NCI-H1417 (cell line): ENCODE results near the gene SRSF3.

Experiments
- DNase-seq, 3 experiments: peaks; one replicate each; lab custom pipeline; 2025; lab: John Stamatoyannopoulos, UW

Gene SRSF3

GRCh38 chr6:36623547-36624459 is 29.6 kb downstream of the SRSF3 start:
- peak; percentile 66 to 87 (median 86) for DNase-seq

- no peak for DNase-seq
Observed at GRCh38 chr6:36624461-36625157, 30.4 kb downstream of the SRSF3 start.

GRCh38 chr6:36625158-36625919 is 31.2 kb downstream of the SRSF3 start:
- DNase-seq, result peak; percentile 17 to 86 (median 62)

- DNase-seq, result no peak
Observed at GRCh38 chr6:36626636-36627035, 32.5 kb downstream of the SRSF3 start.

- DNase-seq, result no peak
Observed at GRCh38 chr6:36627141-36627540, 33.0 kb downstream of the SRSF3 start.

- no peak for DNase-seq
Observed at GRCh38 chr6:36627801-36628246, 33.7 kb downstream of the SRSF3 start.

GRCh38 chr6:36629784-36630183 is 35.6 kb downstream of the SRSF3 start:
- no peak for DNase-seq

- no peak for DNase-seq
Observed at GRCh38 chr6:36631326-36632011, 37.3 kb downstream of the SRSF3 start.

- no peak for DNase-seq
Observed at GRCh38 chr6:36633370-36633769, 39.2 kb downstream of the SRSF3 start.

- DNase-seq, result peak in 2 of 3 experiments; percentile 4 to 21
Observed at GRCh38 chr6:36633915-36634314, 39.8 kb downstream of the SRSF3 start.

- peak in 1 of 3 experiments; percentile 16 for DNase-seq
Observed at GRCh38 chr6:36634317-36635108, 40.4 kb downstream of the SRSF3 start.

GRCh38 chr6:36636283-36636682 is 42.1 kb downstream of the SRSF3 start:
- DNase-seq, result no peak

GRCh38 chr6:36636687-36637418 is 42.7 kb downstream of the SRSF3 start:
- DNase-seq, result no peak

GRCh38 chr6:36638579-36638978 is 44.4 kb downstream of the SRSF3 start:
- DNase-seq, result no peak

- no peak for DNase-seq
Observed at GRCh38 chr6:36639171-36639808, 45.1 kb downstream of the SRSF3 start.

GRCh38 chr6:36641543-36641942 is 47.4 kb downstream of the SRSF3 start:
- no peak for DNase-seq

GRCh38 chr6:36642913-36643817 is 49.0 kb downstream of the SRSF3 start:
- no peak for DNase-seq

GRCh38 chr6:36643977-36644376 is 49.8 kb downstream of the SRSF3 start:
- no peak for DNase-seq

GRCh38 chr6:36649086-36649485 is 54.9 kb downstream of the SRSF3 start:
- DNase-seq, result no peak
